ENCODE data around the gene OR52I1.

DNA sequence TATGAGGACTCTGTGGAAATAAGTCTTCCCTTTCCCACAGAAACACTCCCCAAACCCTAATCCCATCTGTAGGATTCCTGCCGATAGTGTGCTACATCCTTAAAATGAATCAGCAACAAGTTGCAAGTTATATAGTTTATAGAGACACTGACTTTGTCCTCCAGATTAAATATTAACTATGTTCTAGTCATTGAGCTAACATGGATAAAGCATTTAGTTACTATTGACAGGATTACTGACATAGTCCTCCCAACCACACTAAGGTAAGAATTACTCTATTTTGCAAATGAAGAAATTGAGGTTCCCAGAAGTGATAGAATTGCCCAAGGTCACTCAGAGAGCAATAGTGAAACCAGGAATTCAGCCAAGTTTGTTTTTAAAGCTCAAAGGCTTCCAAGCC is 47.0 kb upstream of the OR52I1 start:
- TF ChIP-seq, protein P1, sequence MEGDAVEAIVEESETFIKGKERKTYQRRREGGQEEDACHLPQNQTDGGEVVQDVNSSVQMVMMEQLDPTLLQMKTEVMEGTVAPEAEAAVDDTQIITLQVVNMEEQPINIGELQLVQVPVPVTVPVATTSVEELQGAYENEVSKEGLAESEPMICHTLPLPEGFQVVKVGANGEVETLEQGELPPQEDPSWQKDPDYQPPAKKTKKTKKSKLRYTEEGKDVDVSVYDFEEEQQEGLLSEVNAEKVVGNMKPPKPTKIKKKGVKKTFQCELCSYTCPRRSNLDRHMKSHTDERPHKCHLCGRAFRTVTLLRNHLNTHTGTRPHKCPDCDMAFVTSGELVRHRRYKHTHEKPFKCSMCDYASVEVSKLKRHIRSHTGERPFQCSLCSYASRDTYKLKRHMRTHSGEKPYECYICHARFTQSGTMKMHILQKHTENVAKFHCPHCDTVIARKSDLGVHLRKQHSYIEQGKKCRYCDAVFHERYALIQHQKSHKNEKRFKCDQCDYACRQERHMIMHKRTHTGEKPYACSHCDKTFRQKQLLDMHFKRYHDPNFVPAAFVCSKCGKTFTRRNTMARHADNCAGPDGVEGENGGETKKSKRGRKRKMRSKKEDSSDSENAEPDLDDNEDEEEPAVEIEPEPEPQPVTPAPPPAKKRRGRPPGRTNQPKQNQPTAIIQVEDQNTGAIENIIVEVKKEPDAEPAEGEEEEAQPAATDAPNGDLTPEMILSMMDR (IDR thresholded peaks at IDR 0.05; ENCODE audit: insufficient read depth, low read length) = no peak
- TF ChIP-seq POLR2AphosphoS5 (IDR thresholded peaks at IDR 0.05; ENCODE audit: low read depth) = no peak
